Keratinocyte (primary cell): ENCODE data around the gene CAPN11.

Experiments
- EZH2 ChIP-seq: IDR thresholded peaks from one replicate; pipeline ENCODE4 v1.6.1; 2012; ENCODE audit warnings: inconsistent platforms, mild to moderate bottlenecking, low read length, moderate library complexity
- TF ChIP-seq, protein P1 (sequence below), 3 experiments: IDR thresholded peaks in 1 of 3; conservative IDR thresholded peaks in 1 of 3; optimal IDR thresholded peaks in 1 of 3; 2 replicates in 2 of 3; 3 replicates in 1 of 3; pipeline versions ENCODE3 to v1.5.1; 2011; ENCODE audit warnings: low read length in 3 of 3, mild to moderate bottlenecking in 3 of 3, moderate library complexity in 2 of 3, control low read depth in 1 of 3, inconsistent platforms in 1 of 3; ENCODE audit not compliant: insufficient read depth in 2 of 3; ENCODE audit errors: extremely low read depth in 1 of 3

GRCh38 chr6:44157152-44157521 lies 1.5 kb upstream of the CAPN11 start:
- TF ChIP-seq, protein P1, sequence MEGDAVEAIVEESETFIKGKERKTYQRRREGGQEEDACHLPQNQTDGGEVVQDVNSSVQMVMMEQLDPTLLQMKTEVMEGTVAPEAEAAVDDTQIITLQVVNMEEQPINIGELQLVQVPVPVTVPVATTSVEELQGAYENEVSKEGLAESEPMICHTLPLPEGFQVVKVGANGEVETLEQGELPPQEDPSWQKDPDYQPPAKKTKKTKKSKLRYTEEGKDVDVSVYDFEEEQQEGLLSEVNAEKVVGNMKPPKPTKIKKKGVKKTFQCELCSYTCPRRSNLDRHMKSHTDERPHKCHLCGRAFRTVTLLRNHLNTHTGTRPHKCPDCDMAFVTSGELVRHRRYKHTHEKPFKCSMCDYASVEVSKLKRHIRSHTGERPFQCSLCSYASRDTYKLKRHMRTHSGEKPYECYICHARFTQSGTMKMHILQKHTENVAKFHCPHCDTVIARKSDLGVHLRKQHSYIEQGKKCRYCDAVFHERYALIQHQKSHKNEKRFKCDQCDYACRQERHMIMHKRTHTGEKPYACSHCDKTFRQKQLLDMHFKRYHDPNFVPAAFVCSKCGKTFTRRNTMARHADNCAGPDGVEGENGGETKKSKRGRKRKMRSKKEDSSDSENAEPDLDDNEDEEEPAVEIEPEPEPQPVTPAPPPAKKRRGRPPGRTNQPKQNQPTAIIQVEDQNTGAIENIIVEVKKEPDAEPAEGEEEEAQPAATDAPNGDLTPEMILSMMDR (optimal IDR thresholded peaks at IDR 0.05 in 1 of 3, IDR thresholded peaks at IDR 0.05 in 1 of 3, conservative IDR thresholded peaks at IDR 0.05 in 1 of 3; ENCODE audit: extremely low read depth in 1 of 3, insufficient read depth in 2 of 3, low read length in 3 of 3) = no peak
- TF ChIP-seq EZH2 = no peak
